ENCODE measurements around the gene YBX2.

YBX2 gene

DNA sequence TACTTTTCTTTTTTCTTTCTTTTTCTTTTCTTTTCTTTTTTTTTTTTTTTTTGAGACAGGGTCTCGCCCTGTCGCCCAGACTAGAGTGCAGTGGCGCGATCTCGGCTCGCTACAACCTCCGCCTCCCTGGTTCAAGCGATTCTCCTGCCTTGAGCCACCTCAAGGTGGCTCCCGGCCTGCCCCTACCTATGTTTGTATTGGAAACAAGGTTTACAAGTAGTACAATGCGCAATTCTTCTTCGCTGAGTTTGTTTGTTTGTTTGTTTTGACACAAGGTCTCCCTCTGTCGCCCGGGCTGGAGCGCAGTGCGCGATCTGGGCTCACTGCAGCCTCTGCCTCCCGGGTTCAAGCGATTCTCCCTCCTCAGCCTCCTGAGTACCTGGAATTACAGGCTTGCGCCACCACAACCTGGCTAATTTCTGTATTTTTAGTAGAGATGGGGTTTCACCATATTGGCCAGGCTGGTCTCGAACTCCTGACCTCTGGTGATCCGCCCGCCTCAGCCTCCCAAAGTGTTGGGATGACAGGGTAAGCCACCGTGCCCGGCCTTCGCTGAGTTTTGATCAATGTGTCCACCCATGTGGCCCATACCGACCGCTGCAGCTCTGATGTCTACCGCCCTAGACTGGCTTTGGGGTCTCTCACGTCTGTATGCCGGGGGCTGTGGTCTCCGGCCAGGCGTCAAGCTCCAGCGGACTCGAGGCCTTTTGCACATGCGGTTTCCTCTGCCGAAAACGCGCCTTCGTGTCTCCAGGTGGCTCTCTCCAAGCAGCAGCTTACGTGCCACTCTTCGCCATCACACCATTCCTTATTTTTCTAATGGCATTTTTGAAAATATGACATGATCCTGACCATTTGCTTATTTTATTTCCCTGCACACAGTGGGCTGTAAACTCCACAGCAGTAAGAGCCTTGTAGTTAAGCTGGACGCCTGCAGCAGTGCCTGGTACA is 1.1 kb upstream of the YBX2 start:
- DNase-seq = peak; percentile 11

DNA sequence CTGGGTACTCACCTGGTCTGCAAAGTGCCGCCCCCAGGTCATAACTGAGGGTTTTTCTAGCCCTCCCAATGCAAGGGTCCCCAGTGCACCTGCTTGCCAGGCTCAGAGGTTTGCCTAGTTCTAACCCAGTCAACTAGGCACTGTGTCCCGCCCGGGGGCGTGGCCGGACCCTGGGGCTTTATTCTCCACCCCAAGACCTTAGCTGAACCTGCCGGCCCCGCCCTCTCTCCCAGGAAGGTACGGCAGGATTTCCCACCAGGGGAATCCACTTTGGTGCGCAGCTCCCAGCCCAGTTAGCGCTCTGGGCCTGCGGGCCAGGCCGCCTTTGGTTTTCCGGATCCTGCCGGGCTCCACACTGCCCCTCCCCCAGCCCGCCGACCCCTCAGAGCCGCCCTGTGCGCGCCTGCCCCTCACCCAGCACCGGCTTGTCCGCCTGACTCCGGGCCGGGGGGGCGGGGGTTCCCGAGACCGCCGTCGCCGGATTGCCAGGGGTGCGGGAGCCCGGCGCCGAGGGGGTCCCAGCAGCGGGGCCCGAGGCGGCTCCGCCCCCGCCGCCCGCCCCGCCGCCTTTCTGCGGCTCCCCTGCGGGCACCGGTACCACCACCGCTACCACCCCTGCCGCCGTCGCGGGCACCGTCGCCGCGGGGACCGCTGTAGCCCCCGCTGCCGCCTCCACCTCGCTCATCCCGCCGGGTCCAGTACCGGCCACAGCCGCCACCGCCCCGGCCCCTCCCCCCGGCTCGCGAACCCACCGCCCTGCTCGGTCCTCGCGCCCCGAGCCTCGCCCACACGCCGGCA is 424 bp downstream of the YBX2 start:
- peak; percentile 68 for DNase-seq

DNA sequence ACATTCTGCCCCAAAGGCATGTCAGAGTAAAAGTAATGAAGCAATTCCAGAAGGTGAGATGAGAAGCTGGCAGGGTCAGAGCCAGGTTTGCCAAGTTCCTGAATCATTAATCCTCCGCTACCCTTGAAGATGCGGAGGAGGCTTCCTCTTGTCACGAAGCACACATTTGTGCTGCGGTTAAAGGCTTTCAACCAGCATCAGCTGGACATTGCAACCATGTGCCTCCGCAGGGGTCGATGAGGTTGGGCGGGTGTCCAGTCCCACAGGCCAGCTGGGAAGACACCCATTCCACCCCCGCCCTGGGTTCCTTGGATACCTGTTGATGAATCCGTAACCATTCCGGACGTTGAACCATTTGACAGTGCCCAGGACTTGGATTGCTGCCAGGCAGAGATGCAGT is 1.3 kb downstream of the YBX2 start:
- DNase-seq = no peak

DNA sequence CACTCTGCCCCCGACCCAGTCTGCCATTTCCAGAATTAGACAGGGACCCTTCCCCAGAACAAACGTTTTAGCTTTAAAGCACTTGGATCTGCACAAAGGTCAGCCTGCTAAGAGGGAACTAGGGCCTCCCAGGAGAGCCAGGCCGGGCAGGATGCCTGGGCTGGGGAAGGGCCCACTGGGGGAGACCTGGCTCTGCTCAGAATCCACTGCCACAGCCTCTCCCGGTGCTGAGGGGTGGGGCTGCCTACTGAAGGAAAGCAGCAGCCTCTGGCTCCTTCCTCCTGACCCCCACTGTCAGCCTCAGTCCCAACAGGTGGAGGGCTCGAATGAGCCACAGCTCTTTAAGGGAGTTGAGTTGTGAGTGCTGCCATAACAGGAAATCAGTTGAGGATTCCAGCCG is 1.7 kb downstream of the YBX2 start:
- no peak for DNase-seq

DNA sequence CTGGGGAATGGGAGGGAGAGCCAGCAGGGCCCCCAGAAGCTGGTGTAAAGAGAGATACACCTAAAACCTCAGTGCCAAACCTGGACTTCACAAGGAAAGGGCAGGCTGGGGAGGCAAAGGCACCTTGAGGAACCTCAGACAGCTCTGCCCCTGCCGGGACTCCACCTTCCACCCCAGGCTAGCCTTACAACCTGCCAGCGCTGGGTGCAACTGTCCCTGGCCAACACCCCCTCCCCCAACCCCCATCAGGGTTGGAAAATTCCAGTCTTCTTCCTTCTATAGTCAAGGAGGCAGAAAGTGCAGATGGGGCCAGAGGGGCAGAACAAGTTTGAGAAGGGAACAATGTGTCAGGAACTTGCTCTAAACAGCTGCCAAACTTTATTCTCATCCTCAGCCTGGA is 2.2 kb downstream of the YBX2 start:
- DNase-seq = no peak

DNA sequence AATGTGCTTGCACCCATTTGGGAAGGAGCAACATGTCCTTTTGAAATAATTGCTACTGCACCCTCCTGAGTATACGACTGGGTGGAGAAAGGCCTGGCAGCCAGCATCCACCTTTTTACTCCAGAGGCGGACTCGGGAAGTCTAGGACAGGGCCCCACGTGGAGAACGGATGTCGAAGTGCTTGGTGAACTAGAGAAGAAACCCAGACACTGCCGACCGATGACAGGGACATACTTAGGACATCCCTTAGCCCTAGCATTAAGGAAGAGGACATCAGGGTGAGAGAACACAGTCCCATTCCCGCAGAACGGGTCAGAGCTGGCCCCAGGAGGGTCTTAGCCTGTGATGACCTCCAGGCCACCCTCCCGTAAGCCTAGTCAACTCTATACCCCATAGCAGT is 3.8 kb downstream of the YBX2 start:
- DNase-seq = no peak

DNA sequence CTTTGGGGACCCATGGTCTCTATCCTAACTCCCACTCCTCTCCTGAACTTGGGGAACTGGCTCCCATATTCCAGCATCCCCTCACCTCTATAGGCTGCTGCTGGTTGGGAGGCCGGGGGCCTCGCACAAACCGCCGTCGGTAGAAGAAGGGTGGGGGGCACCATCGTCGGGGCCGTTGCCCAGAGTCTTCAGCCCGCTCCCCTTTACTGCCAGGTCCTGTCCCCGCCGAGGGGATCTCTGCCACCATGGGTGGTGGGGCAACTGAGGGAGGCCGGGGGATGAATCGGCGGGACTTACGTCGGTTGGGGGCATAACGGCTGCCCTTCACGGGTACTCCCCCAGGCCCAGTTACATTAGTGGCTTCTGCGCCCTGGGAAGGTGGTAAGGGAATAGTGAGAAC is 4.3 kb downstream of the YBX2 start:
- DNase-seq = no peak

DNA sequence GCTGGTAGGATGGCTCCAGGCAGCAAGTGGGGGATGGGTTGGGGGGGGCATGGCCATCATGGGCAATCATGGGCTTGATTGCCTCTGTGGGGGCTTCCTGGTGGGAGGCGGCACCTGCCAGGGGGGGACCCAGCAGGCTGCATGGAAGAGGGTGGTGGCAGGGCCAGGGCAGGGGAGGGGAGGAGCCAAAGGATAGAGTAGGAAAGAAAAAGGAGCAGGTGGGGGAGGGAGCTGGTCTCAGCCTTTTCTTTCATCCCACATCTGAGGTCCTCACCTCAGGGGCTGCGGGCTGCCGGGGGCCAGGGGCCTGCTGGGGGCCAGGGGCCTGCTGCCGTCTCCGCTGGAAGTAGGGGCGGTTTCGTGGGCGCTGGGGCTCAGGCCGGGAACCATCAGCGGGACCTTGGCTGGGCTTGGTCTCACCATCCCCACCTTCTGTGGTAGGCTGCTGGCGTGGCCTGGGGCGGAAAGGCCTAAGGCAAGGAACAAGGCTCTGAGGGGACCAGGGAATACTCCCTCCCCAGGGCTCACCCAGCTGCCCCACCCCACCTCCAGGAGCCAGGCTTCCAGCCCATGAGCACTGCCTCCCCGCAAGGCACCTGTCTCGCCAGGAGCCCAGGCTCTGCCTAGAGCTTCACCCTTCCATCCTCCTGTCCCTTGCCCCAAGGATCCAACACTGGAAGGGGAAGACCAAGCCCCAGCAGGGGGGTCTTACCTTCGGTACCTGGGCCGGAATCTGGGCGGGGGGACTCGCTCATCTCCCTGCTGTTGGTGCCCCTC is 5.0 kb downstream of the YBX2 start:
- DNase-seq = no peak

DNA sequence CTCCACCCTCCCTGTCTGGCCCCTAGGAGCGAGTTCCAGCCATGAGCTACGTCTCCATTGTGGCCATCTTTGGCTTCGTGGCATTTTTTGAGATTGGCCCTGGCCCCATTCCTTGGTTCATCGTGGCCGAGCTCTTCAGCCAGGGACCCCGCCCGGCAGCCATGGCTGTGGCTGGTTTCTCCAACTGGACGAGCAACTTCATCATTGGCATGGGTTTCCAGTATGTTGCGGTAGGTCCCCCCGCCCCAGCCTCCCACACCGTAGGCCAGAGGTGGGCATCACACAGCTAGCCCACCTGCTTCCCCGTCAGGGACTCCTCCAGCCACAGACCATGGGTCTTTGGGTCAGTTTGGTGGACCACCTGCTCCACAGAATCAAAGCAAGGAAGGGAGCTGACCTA is 8.8 kb downstream of the YBX2 start:
- DNase-seq = no peak

DNA sequence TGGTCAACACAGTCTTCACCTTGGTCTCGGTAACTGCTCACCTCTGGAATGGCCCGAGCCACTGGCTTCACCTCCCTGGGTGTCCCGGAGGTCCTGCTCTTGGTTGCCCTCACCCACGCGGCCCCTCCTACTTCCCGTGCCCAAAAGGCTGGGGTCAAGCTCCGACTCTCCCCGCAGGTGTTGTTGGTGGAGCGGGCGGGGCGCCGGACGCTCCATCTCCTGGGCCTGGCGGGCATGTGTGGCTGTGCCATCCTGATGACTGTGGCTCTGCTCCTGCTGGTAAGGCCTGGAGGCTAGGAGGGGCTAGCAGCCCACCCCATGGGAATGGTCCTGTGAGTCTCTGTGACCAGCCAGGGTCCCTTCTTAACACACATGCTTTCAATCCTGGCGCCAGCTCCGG is 9.5 kb downstream of the YBX2 start:
- no peak for DNase-seq

DNA sequence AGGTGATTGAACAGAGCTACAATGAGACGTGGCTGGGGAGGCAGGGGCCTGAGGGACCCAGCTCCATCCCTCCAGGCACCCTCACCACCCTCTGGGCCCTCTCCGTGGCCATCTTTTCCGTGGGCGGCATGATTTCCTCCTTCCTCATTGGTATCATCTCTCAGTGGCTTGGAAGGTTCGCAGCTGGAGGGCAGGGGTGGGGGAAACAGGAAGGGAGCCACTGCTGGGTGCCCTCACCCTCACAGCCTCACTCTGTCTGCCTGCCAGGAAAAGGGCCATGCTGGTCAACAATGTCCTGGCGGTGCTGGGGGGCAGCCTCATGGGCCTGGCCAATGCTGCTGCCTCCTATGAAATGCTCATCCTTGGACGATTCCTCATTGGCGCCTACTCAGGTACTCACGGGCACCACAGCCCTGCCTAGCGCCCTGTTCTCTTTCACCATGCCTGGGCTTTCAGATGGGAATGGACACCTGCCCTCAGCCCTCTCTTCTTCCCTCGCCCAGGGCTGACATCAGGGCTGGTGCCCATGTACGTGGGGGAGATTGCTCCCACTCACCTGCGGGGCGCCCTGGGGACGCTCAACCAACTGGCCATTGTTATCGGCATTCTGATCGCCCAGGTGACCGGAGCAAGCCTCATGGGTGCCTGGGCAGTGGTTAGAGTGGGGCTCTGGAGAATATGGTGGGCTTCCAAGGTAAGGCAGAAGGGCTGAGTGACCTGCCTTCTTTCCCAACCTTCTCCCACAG is 10.8 kb downstream of the YBX2 start:
- no peak for DNase-seq

DNA sequence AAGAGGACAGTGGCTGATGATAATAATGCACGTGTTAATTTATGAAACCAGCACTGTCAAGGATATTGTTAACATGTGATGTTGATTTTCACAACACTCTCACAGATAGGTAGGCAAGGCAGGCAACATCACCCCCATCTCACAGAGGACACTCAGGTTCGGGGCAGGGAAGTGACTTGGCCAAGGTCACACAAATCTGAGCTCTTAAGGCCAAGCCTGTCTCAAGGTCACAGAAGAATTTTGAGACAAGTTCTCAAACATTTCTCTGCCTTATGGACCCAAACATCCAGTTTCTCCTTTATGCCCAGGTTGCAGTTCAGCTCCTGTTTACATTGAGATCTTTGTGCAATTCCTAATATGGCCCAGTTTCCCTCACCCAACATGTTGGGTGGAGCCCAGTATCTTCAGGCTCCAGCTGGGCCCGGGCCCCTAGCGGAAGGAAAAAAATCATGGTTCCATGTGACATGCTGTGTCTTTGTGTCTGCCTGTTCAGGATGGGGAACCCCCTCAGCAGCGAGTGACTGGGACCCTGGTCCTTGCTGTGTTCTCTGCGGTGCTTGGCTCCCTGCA is 11.6 kb downstream of the YBX2 start:
- DNase-seq = no peak

DNA sequence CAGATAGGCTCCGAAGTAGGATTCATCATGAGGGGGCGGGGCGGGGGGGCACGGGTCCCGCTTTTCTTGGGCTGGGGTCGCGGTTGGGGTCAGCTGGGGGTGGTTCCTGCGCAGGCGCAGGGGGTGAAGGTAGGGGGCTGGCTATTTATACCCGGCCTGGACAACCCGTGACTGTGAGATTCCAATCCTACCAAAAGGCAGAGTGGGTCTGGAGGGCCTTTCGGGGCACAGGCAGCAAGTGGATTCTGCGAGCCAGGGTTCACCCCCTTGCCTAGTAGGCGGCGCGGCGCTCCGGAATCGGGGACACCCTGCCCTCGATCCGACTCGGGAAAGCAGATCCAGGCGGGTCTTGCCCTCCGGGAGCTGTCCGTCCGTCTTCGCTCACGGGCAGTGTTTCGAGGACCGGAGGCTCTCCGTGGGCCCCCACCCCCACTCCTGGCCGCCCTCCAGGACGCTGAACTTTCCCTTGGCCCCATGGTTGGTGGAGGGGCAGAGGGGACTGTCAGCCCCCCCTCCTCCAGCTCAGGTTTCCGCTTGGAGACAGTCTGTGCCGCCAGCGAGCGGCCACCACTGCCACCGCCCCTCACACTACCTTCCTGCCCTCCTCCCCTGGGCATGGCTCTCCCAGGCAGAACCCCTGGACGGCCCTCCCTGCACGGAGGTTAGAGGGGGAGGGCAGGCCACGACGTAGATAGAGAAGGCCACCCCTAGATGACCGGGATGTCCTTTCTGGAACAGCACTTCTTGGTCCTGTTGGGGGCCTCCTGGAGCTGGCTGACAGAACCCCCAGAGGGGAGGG is 12.3 kb downstream of the YBX2 start:
- no peak for DNase-seq

DNA sequence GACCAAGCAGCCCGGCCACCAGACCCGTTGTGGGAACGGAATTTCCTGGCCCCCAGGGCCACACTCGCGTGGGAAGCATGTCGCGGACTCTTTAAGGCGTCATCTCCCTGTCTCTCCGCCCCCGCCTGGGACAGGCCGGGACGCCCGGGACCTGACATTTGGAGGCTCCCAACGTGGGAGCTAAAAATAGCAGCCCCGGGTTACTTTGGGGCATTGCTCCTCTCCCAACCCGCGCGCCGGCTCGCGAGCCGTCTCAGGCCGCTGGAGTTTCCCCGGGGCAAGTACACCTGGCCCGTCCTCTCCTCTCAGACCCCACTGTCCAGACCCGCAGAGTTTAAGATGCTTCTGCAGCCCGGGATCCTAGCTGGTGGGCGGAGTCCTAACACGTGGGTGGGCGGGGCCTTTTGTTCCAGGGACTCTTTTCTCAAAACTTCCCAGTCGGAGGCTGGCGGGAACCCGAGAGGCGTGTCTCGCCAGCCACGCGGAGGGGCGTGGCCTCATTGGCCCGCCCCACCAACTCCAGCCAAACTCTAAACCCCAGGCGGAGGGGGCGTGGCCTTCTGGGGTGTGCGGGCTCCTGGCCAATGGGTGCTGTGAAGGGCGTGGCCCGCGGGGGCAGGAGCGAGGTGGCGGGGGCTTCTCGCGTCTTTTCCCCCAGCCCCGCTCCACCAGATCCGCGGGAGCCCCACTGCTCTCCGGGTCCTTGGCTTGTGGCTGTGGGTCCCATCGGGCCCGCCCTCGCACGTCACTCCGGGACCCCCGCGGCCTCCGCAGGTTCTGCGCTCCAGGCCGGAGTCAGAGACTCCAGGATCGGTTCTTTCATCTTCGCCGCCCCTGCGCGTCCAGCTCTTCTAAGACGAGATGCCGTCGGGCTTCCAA is 13.1 kb downstream of the YBX2 start, which contains the start of gene SLC2A4:
Gene SLC2A4 (plus strand): TSS at position 645 of the 879 bp plus-strand sequence. CDS start 217 bp downstream, at position 862.
- DNase-seq = peak; percentile 76

DNA sequence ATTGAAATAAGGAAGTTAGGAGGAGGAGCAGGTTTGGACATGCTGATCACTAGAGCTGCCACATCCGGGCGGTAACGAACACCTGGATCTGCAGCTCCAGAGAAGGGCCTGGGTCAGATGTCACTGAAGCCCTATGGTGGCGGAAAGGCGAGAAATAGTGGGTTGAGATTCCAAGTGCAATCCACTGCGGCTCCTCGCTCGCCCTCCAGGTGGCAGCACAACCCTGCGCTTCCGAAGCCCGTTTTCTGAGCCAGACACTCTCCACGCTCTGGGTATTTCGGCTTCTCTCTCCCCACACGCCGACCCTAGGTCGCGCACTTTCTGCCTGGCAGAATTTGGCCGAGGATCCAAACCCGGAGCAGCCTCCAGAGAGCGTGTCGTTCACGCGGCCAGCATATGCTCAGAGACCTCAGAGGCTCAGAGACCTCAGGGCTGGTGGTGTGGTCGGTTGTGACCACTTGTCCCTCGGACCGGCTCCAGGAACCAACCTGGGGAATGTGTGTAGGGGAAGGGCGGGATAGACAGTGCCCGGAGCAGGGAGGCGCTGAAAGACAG is 13.8 kb downstream of the YBX2 start:
- peak; percentile 89 for DNase-seq

DNA sequence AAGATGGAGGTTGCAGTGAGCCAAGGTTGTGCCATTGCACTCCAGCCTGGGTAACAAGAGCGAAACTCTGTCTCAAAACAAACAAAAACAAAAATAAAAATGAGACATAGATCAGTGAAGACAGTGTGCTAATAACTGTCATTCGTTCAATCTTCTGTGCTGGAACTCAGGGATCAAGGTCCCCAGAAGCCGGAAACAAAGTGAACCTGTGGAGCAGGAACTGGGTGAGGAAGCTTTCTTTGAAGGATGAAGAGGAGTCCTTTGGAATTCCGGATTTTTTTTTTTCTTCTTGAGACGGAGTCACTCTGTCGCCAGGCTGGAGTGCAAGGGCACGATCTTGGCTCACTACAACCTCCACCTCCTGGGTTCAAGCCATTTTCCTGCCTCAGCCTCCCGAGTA is 15.0 kb downstream of the YBX2 start:
- DNase-seq = no peak

DNA sequence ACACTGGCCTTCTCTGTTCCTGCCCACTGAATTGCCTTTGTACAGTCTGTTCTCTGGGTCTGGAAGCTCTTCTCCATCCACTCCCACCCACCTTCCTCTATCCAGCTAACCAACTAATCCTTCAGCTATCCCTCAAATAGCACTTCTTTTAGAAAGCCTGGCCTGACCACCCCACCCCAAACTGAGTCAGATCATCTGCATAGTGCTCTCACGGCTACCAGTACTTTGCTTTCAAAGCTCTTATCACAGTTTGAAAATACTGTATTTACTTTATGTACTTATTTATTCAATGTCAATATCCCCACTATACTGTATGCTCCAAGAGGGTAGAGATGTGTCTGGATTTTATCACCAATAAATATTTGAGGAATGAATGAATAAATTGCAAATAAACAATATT is 27.7 kb downstream of the YBX2 start:
- DNase-seq = no peak

DNA sequence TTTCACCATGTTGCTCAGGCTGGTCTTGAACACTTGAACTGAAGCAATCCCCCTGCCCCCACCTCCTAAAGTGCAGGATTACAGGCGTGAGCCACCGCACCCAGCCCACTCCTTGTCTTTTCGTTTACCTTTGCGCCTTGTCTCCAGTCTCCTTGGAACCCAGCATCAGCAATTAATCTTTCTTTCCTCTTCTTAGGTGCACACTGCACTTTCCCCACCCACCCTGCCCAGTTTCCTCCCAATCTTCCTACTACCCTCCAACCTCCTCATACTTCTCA is 30.7 kb downstream of the YBX2 start:
- DNase-seq = no peak

DNA sequence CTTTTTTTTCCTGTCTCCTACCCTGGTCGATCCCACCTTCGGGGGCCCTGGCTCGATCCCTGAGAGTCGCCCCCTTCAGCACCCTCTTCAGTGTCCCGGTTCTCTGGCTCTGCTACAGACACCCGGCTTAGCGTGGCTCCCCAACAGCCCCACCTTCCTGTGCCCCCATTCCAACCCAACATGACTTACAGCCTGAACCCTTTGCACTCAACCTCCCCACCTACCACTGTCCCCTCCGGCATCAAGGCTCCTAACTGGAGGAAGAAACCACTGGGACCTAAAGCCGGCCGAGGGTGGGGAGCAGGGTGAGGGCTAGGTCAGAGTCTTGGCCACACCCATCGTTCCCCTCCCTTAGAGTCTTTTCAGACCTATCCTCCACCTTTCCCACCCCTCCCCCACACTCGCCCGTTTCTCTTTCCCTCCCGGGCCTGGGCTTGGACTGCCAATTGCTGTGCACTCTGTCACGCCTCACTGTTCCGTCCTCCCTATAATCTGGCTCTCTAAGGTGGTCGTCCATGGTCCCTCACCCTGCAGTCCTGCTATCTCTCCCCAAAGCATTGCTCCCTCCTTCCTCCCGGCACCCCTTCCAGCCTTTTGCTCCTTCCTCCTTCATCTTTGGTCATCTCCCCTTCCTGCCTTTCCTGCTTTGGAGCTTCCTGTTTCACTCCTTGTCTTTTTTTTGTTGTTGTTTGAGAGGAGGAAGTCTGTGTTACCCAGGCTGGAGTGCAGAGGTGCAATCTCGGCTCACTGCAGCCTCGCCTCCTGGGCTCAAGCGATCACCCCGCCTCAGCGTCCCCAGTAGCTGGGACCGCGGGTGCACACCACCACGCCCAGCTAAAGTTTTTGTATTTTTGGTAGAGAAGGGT is 31.3 kb downstream of the YBX2 start:
- DNase-seq = peak; percentile 72

Measured in NCI-H510A treated with DMSO at 0.1 percent for 48 hours (cell line).